ENCODE results near the gene MBNL1.

- TF ChIP-seq CTCF (IDR thresholded peaks at IDR 0.05) (no peak), POLR2A (IDR thresholded peaks at IDR 0.05) (no peak), POLR2AphosphoS5 (IDR thresholded peaks at IDR 0.05) (no peak)
These were observed 79.9 kb downstream of the MBNL1 start for GRCh38 chr3:152348436-152349177.

All from upper lobe of left lung (tissue), 4 donors.